DND-41 (cell line): ENCODE results near the gene LECT2.

Source experiments
- EZH2 ChIP-seq: IDR thresholded peaks from 3 replicates; pipeline ENCODE4 v1.6.1; 2012; ENCODE audit warnings: borderline replicate concordance, low read depth, mild to moderate bottlenecking, moderate library complexity, low read length, inconsistent platforms; ENCODE audit not compliant: severe bottlenecking
- TF ChIP-seq, protein P1 (sequence below): IDR thresholded peaks from 2 replicates; pipeline ENCODE4 v1.5.1; 2012; ENCODE audit warnings: borderline replicate concordance, low read length, moderate library complexity, mild to moderate bottlenecking; ENCODE audit not compliant: poor library complexity, severe bottlenecking; ENCODE audit errors: extremely low read depth

DNA sequence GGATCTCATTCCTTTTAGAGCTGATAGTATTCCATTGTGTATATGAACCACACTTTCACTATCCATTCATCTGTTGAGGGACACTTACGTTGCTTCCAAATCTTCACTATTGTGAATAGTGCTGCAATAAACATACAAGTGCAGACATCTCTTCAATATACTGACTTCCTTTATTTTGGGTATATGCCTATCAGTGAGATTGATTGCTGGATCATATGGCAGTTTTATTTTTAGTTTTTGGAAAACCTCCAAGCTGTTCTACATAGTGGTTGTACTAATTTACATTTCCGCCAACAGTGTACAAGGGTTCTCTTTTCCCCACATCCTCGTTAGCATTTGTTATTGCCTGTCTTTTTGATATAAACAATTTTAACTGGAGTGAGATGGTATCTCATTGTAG is 33.8 kb upstream of the LECT2 start:
- TF ChIP-seq, protein P1, sequence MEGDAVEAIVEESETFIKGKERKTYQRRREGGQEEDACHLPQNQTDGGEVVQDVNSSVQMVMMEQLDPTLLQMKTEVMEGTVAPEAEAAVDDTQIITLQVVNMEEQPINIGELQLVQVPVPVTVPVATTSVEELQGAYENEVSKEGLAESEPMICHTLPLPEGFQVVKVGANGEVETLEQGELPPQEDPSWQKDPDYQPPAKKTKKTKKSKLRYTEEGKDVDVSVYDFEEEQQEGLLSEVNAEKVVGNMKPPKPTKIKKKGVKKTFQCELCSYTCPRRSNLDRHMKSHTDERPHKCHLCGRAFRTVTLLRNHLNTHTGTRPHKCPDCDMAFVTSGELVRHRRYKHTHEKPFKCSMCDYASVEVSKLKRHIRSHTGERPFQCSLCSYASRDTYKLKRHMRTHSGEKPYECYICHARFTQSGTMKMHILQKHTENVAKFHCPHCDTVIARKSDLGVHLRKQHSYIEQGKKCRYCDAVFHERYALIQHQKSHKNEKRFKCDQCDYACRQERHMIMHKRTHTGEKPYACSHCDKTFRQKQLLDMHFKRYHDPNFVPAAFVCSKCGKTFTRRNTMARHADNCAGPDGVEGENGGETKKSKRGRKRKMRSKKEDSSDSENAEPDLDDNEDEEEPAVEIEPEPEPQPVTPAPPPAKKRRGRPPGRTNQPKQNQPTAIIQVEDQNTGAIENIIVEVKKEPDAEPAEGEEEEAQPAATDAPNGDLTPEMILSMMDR: no peak
- TF ChIP-seq EZH2: no peak
